Dedifferentiated amniotic fluid mesenchymal stem cell (primary cell): ENCODE data around the gene ERCC6L.

Experiments
- DNase-seq: peaks from one replicate; pipeline ENCODE4 v3.0.0-alpha.2; 2016; ENCODE audit errors: extremely low spot score

The ERCC6L gene, protein sequence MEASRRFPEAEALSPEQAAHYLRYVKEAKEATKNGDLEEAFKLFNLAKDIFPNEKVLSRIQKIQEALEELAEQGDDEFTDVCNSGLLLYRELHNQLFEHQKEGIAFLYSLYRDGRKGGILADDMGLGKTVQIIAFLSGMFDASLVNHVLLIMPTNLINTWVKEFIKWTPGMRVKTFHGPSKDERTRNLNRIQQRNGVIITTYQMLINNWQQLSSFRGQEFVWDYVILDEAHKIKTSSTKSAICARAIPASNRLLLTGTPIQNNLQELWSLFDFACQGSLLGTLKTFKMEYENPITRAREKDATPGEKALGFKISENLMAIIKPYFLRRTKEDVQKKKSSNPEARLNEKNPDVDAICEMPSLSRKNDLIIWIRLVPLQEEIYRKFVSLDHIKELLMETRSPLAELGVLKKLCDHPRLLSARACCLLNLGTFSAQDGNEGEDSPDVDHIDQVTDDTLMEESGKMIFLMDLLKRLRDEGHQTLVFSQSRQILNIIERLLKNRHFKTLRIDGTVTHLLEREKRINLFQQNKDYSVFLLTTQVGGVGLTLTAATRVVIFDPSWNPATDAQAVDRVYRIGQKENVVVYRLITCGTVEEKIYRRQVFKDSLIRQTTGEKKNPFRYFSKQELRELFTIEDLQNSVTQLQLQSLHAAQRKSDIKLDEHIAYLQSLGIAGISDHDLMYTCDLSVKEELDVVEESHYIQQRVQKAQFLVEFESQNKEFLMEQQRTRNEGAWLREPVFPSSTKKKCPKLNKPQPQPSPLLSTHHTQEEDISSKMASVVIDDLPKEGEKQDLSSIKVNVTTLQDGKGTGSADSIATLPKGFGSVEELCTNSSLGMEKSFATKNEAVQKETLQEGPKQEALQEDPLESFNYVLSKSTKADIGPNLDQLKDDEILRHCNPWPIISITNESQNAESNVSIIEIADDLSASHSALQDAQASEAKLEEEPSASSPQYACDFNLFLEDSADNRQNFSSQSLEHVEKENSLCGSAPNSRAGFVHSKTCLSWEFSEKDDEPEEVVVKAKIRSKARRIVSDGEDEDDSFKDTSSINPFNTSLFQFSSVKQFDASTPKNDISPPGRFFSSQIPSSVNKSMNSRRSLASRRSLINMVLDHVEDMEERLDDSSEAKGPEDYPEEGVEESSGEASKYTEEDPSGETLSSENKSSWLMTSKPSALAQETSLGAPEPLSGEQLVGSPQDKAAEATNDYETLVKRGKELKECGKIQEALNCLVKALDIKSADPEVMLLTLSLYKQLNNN

DNA sequence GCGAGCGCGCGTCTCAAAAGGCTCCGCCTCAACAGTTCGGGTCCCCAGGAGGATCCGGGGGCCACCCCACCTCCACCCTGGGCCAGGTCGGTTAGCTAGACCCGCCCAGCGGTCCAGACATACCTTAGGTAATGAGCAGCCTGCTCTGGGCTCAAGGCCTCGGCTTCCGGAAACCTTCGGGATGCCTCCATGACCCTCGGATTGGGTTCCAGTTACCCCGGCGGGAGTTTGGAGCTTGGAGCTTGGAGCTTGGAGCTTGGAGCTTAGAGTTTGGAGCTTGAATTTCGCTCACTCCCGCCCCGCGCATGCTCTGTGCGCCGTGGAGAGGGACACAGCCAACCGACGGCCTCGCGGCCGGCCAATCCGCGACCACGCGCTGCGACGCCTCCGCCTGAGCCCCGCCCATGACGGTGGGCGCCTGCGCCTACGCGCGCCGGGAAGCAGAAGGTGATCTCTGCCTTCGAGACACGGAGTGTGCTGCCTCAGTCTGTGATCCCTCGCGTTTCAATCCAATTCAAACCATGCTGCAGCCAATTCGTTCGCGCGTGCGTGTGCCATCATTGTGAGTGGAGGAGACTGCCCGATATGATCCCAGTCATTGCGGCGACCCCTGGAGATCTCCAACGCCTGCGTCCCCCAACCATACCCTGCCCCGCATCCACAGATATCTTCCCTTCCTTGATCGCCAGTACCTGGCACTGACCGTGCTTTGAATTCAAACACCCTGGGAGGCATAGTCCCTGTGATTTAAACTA, at the start of gene ERCC6L:
Gene ERCC6L, minus strand, starts transcription at position 307 of the 755 bp plus-strand sequence. Its CDS starts 116 bp downstream, at position 191.
- DNase-seq: peak; percentile 68

DNA sequence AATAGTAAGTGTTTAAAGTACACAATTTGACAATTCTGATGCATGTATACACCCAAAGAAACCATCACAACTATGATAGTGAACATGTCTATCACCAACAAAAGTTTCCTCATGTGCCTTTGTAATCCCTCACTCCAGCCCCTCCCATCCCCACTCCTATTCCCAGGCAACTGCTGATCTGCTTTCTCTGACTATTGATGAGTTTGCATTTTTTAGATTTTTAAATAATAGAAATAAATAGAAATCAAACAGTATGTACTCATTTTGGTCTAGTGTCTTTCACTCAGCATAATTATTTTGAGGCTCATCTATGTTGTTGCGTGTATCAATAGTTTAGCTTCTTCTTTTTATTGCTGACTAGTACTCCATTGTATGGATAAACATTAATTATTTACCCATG, 43.5 kb upstream of the ERCC6L start:
- no peak for DNase-seq

DNA sequence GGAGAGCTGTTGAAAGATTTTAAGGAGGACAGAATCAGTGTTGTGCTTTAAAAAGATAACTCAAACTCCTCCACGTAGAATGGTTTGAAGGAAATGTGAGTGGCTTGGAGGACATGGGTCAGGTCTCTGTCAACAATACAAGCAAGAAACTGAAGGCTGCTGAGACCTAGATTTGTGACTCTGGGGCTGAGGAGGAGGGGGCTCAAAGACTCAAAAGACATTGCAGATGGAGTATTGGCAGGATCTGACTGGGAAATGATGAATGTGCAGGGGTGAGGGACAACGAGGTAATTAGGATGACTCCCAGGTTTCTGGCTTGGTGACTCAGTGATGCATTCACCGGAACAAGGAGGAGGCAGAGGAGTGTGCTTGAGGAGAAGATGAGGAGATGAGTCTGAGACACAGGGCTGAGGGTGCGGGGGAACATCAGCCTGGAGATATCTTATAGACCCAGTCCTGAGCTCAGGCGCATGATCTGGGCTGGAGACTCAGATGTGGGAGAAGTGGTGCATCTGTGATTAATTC, 41.6 kb upstream of the ERCC6L start:
- no peak for DNase-seq

DNA sequence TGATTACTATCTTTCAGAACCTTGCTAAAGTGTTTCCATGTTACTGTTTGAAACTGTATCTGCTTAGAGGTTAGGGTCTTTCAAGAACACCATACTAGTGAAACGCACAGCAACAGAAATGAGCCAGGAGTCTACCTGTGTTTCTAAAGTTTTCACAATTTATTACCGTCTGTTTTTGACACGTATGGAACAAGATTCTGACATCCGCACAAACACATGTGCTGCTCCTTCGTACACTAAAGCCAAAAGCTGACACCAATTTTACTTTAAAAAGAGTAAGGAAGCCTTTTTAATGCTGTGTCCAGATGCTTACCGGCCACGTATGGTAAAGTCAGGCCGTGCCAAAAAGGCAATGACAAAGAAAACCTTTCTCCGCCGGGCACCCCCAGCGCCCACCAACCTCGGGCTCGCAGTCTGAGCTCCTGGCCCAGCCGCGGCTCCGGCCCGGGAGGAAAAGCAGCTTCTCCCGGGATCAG, 37.7 kb upstream of the ERCC6L start:
- no peak for DNase-seq

DNA sequence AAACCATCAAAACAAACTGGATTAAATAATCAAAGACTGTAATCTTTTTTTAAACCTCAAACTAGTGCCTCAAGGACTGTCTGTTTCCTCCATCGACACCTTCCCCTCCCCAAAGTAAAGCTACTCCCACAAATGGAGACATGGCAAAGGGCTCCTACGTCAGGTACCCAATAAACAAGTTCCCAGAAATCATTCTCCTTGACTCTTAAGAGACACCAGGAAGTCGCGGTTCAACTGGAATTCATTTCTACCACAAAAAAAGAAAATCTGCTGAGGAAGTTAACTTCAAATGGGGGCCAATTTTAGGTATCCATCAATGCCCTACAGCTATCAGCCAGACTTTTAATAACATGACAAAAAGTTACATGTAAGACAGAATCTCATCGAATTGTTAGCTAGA, 35.7 kb upstream of the ERCC6L start:
- DNase-seq: no peak

DNA sequence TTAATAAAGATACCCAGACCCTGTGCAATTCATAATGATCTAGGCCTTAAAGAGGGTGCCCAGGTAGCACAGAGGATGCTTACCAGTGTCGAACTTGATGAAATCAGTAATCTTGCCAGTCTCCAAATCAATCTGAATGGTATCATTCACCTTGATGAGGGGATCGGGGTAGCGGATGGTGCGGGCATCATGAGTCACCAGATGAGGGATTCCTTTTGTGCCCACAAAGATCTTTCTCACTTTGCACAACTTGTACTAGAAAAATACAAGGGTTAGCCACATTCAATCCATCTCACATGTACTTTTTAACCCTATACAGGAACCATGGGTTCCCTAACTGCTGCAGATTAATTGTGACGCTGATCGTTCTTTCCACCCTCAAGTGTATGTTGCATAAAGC, 34.9 kb upstream of the ERCC6L start:
- no peak for DNase-seq

DNA sequence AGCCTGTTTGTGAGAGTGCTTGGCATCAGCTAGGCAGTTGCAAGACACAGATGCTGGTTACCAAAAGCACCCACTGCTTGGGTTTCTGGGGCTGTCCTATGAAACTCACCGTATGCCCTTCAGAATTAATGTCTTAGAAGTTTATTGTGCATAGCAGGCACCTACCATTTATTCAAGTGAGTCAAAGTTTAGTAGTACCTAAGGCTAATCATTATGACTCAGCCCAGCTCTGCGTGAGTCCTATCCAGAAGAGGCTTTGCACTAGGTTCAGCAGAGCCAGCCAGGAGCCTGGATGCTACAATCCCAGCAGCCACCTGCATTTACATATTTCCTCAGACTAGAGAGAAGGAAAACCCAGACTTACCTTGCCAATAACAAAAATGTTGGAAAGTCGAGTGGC, 34.0 kb upstream of the ERCC6L start:
- no peak for DNase-seq

DNA sequence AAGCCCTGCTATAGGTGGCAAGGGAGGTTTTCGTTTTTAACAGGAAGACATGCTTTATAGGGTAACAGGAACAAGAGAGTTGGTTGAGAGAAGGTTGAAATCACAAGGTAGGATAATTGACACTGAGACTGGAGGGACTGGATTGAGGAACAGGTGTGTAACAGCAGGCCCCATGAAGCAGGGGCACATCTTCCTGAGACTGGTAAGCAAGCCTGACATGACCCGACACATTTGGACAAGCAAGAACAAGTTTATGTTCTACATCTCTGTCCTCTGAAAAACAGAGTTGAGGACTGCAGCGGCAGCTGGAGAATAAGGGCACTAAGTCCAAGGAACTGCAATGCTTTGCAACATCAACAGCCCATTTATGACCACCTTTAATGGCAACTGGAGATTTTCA, 33.0 kb upstream of the ERCC6L start:
- DNase-seq: no peak

DNA sequence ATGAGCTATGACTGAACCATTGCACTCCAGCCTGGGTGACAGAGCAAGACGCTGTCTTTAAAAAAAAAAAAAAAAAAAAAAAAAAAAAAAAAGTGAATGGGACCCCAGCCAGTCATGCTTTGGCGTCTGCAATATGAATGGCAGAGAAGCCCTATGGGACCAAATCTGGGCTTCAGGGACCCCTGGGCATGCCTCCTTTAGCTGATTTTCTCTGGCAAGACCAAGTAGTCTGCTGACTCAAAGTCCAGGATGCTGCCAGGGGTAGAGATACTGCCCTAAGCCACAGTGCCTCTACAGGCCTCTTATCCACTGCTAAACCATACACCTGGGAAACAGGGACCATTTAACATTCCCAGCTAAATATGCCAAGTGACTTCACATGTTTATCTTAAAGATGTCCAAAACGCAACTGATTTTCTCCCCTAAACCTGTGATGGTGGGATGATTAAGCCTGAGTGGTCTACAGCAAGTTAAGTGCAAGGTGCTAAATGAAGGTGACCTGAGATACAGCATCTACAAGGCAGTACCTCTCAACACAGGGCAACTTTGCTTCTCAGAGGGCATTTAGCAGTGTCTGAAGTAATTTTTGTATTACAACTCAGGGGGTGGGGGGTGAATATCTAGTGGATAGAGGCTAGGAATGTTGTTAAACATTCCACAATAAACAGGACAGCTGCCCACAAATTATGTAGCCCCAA, 32.4 kb upstream of the ERCC6L start:
- no peak for DNase-seq

DNA sequence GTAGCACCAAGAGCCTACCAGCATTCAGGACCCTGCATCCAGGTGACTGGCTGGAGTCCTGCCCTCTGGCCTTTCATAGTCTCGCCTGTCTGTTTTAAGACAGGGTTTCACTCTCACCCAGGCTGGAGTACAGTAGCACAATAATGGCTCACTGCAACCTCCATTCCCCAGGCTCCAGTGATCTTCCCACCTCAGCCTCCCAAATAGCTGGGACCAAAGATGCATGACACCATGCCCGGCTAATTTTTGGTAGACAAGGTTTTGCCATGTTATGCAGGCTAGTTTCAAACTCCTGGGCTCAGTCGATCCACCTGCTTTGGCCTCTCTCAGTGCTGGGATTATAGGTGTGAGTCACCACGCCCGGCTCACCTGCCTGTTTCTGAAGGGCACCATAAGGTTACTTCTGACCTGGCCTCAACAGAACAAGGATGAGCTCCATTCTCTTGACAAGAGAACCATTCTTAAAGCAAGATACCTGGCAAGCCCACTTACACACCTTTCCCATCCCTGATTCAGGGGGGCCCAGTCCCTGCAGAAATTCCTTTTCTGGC, 31.6 kb upstream of the ERCC6L start:
- no peak for DNase-seq

DNA sequence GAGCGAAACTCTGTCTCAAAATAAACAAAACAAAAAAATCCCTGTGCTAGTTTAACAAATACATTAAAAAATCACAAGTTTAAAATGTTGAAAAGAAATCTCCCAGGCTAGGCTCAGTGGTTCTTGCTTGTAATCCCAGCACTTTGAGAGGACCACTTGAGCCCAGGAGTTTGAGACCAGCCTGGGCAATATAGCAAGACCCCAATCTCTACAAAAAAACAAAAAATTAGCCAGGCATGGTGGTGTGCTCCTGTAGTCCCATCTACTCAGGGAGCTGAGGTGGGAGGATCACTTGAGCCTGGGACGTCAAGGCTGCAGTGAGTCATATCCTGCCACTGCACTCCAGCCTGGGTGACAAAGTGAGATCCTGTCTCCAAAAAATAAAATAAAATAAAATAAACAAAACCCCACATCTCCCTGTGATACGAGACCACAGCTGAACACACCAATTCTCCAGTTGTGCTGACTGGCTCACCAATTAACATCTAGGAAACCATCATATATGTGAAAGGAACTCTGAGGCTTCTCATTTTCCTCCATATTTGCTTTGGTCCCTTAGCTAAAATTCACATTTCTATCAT, 30.9 kb upstream of the ERCC6L start:
- DNase-seq: no peak

DNA sequence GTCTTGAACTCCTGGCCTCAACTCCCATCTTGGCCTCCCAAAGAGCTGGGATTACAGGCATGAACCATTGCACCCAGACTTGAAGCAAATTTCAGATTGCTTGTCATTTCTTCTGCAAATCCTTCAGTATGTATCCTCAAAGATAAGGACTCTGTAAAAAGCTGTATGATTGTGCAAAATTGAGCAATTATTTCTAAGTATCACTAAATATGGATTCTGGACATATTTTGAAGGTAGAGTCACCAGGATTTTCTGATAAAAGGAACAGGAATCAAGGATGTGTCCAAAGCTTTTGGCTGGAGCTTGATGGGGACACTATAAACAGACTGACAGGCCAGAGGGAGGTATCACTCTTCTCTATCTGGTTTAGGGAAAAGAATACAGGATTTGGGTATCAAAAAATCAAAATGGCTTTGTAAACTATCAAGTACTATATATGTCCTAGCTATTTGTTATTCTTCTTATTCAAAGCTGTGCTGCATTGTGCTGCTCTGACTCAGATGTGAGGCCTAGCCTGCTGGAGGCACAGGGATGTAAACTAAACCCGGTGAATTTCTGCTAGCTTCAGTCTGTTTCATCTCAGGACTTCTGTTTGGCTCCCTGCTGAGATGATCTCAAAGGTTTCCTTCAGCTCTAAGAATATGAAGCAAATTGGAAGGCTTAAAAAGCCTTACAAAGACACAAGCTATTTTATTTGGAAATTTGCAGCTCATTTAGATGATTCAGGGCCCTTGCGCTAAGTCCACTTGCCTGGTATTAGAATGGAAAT, 30.0 kb upstream of the ERCC6L start:
- peak; percentile 47 for DNase-seq

DNA sequence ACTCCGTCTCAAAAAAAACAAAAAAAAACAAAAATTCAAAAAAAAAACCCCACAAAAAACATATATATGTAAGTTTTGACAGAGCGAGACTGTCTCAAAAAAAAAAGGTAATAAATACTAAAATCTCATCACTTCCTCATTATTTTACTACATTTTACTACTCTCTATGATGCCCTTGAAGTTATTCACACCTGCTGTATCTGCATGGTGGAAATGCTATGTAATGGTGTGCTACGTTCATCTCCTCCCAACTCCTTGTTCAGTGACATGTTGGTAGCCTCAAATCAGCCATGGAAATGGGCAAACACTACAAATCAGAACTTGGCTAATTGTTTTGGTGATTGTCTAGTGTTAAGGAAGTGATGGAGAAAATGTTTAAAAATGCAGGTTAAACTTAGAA, 26.4 kb upstream of the ERCC6L start:
- DNase-seq: no peak

DNA sequence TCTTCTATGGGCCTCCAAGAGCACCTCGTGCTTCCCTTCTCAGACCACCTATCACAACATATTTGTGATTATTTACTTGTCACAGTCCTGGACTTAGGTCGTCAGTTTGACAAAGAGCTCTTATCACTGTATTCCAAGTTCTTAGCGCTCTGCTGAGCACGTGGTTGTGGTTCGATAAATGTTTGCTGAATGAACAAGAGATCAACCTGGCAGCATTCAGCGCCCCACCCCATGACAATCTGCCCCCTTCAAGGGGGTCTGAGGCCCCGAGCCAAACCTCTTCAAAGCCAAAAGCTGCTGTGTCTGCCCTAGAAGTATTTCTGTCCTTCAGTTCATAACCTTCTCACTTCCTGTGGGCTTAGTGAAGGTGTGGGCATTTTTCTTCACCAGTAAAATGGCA, 23.2 kb upstream of the ERCC6L start:
- DNase-seq: no peak

DNA sequence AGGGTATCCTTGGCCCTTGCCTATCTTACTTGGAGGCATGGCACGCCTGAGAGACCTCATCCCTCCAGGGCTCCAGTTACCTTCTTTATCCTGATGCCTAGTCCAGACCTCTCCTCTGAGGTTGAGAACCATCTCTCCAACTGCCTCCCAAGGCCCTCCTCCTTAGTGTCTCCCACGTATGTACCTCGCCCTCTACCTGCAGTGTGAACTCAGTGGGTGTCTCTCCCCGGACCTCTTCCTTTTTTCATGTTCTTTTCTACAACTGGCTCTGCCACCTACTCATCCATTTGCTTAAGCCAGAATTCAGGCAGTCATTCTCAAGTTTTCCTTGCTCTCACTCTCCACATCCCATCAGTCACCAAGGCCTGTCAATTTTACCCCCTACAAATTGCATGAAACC, 21.6 kb upstream of the ERCC6L start:
- DNase-seq: no peak

DNA sequence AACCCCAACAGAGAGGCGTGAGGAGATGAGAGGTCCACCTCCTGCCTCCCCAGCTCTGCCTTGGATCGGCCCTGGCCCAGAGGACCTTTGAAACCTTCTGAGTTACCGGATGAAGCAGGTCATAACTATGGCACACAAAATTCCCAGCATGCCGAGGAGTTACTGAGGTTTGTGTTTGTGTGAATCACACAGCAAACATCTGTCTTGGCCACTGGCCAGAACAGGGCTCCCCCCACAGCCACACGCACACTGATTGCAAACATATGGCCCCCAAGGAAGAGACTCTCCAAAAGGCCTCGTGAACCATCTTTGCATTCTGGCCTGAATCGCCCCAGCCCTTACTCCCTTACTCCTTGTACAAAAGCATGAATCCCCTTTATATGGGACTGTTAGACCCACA, 19.3 kb upstream of the ERCC6L start:
- DNase-seq: peak; percentile 35

DNA sequence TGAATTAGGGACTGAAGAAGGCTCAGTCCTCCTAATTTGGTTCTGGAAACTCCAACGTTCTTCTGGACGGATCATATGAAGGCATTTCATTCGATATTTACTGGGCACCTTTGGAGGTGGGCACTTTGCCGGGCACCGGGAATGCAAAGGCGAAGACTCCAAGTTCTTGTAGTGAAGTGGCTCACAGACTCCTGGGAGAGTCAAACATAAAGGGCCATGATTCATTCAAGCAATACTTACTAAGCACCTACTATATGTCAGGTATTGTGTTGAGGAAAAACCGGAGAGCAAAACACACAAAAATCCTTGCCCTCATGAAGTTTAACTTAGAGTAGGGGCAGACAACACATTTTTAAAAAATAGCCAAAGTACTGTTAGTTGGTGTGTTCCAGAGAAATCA, 17.0 kb upstream of the ERCC6L start:
- no peak for DNase-seq

DNA sequence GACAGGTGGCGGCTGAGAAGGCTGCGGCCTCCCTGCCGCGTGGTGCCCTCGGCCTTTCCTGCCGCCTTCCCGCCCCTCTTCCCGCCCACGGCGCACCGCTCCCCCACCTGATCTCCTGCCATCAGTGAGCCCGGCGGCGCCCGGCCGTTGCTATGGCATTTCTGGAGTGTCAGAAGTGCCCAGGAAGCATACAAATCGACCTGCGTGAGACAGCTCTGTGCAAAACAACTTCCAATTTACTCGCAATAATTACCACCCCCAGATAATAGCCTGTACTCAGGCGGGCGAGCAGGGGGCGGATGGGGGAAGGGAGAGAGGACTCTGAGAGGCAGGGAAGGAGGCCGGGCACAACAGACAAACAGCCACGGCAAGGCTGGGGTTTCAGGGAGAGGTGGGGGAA, 16.6 kb upstream of the ERCC6L start:
- no peak for DNase-seq

DNA sequence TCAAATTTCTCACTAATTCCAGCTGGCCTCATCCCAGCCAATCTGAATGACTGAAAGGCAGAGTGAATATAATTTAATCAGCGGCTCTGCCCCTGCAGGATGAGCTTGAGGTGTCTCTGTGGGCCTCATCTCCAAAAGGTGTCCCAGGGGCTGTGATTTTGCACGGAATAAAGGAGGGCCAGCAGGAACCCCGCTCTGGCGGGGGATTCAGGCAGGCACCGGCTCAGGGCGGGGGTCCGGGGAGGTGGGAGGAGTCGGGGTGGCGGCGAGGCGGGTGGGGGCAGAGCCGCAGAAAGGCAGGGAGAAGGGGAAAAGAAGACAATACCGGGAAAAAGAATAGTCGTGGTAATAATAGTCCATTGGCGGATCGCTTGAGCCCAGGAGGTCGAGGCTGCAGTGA, 16.0 kb upstream of the ERCC6L start:
- no peak for DNase-seq
